Keratinocyte (primary cell): ENCODE measurements around the gene SLC34A3. TPM values are rescaled to one million over a fixed set of nuclear protein-coding genes. Genes with fewer than 3 reads are reported as not detected.

ENCODE experiments used
- DNase-seq: peaks from one replicate; pipeline ENCODE4 v3.0.0-alpha.2; 2011; ENCODE audit warnings: low read depth, missing footprints, low spot score
- FAIRE-seq: peaks from 2 replicates; lab custom pipeline; 2011; peaks lifted over from hg19 to GRCh38; lab: Jason Lieb, UNC
- H2AFZ ChIP-seq: 2 replicates; pipeline ENCODE4 v1.6.0; 2012; ENCODE audit warnings: low read length, control low read depth, inconsistent platforms; ENCODE audit not compliant: control insufficient read depth
- H3K27ac ChIP-seq: 2 replicates; pipeline ENCODE4 v1.5.1; 2011; ENCODE audit warnings: low read length; ENCODE audit not compliant: control insufficient read depth, insufficient read depth
- H3K27me3 ChIP-seq: 3 replicates; pipeline ENCODE4 v1.6.0; 2011; ENCODE audit warnings: low read length; ENCODE audit not compliant: control insufficient read depth, insufficient read depth; ENCODE audit errors: extremely low read depth
- H3K36me3 ChIP-seq, 2 experiments: 2 replicates in 1 of 2; 3 replicates in 1 of 2; pipeline ENCODE4 v1.5.1; 2011; ENCODE audit warnings: low read length in 2 of 2, mild to moderate bottlenecking in 1 of 2; ENCODE audit not compliant: control insufficient read depth in 2 of 2, insufficient read depth in 2 of 2; ENCODE audit errors: extremely low read depth in 1 of 2
- H3K4me1 ChIP-seq: 3 replicates; pipeline ENCODE4 v1.5.1; 2011; ENCODE audit warnings: low read length; ENCODE audit not compliant: control insufficient read depth, insufficient read depth; ENCODE audit errors: extremely low read depth
- H3K4me2 ChIP-seq: 3 replicates; pipeline ENCODE4 v1.6.0; 2011; ENCODE audit warnings: low read depth, low read length; ENCODE audit not compliant: control insufficient read depth, insufficient read depth; ENCODE audit errors: extremely low read depth
- H3K4me3 ChIP-seq, 3 experiments: fragments of 200-600 bp in 1 of 3; sonication (generic) in 1 of 3; 2 replicates in 2 of 3; 3 replicates in 1 of 3; pipeline ENCODE4 v1.5.1; 2011 to 2016; ENCODE audit warnings: low read length in 3 of 3, mild to moderate bottlenecking in 3 of 3, control low read depth in 2 of 3, inconsistent platforms in 1 of 3, low read depth in 1 of 3, mixed read lengths in 1 of 3, mixed run types in 1 of 3, moderate library complexity in 1 of 3; ENCODE audit not compliant: control insufficient read depth in 2 of 3, insufficient read depth in 2 of 3; ENCODE audit errors: extremely low read depth in 1 of 3
- H3K79me2 ChIP-seq: 2 replicates; pipeline ENCODE4 v1.6.0; 2012; ENCODE audit warnings: low read length; ENCODE audit not compliant: control insufficient read depth, insufficient read depth
- H3K9ac ChIP-seq: 3 replicates; pipeline ENCODE4 v1.6.0; 2011; ENCODE audit warnings: low read length; ENCODE audit not compliant: control insufficient read depth, insufficient read depth; ENCODE audit errors: extremely low read depth
- H3K9me1 ChIP-seq: 3 replicates; pipeline ENCODE4 v1.6.0; 2011; ENCODE audit warnings: low read length; ENCODE audit not compliant: control insufficient read depth, insufficient read depth; ENCODE audit errors: extremely low read depth
- H3K9me3 ChIP-seq: 2 replicates; pipeline ENCODE4 v1.5.1; 2012; ENCODE audit warnings: low read depth, low read length; ENCODE audit not compliant: control insufficient read depth
- H4K20me1 ChIP-seq: 3 replicates; pipeline ENCODE4 v1.6.0; 2011; ENCODE audit warnings: low read length; ENCODE audit not compliant: control insufficient read depth, insufficient read depth; ENCODE audit errors: extremely low read depth
- EZH2 ChIP-seq: IDR thresholded peaks from one replicate; pipeline ENCODE4 v1.6.1; 2012; ENCODE audit warnings: inconsistent platforms, mild to moderate bottlenecking, low read length, moderate library complexity
- dilution Hi-C: fragments of 300-500 bp; cut with MboI; formaldehyde crosslinking; loops from one replicate; pipeline ENCODE4 v1.7.0; 2020; ENCODE audit warnings: low sequenced_read_pairs; ENCODE audit not compliant: extremely low pct_ligation_motif_present
- polyA plus RNA-seq, 5 experiments: library from polyadenylated mRNA; depleted of rRNA in 3 of 5; stranded (reverse) in 3 of 5; stranded (forward) in 1 of 5; unstranded in 1 of 5; fragments of >200 nt; gene quantifications; 1 replicate in 1 of 5; 2 replicates in 3 of 5; 3 replicates in 1 of 5; pipeline versions ENCODE4 v1.2.1 to v1.2.3, GENCODE V29; 2011 to 2012; ENCODE audit warnings: missing spikeins in 2 of 5, low read depth in 1 of 5, low replicate concordance in 1 of 5
- TF ChIP-seq, protein P1 (sequence below), 3 experiments: IDR thresholded peaks in 1 of 3; conservative IDR thresholded peaks in 1 of 3; optimal IDR thresholded peaks in 1 of 3; 2 replicates in 2 of 3; 3 replicates in 1 of 3; pipeline versions ENCODE3 to v1.5.1; 2011; ENCODE audit warnings: low read length in 3 of 3, mild to moderate bottlenecking in 3 of 3, moderate library complexity in 2 of 3, control low read depth in 1 of 3, inconsistent platforms in 1 of 3; ENCODE audit not compliant: insufficient read depth in 2 of 3; ENCODE audit errors: extremely low read depth in 1 of 3

Gene SLC34A3
- polyA plus RNA-seq, 1 donor (not counting 4 experiments of a cell fraction or from before 2014, with no cell fraction given) = not detected

DNA sequence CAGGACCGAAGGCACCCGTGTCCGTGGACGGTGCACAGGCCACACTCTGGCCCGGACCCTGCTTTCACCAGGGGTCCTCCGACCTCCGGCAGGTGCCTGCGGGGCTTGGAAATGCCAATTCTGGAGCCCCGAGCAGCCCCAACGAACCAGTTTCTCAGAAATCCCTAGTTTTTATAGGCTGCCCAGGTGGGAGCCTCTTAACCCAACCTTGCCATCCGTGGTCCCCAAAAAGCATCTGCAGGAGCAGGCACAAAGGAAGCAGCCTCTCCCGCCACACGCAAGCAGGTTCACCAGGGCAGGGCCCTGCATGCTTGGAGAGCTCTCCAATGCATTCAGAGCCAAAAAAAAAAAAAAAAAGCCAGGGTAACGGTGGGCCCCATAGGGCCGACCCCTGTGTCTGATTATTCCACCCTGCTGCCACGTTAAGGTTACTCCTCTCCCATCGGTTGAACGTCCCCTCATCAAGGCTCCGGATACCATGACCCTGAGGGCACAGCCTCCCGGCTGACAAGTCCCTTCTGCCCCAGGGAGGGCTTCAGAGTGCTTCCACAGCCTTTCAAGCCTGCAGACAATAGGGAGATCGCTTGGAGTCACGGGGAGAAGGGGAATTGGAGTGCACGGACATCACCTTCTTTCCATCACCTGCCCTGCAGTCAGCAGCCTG lies 29.4 kb upstream of the SLC34A3 start:
- H3K4me1 ChIP-seq = peaks cover 39% of the 10 kb centered on the region
- H3K36me3 ChIP-seq = no peaks in the 10 kb centered on the region

DNA sequence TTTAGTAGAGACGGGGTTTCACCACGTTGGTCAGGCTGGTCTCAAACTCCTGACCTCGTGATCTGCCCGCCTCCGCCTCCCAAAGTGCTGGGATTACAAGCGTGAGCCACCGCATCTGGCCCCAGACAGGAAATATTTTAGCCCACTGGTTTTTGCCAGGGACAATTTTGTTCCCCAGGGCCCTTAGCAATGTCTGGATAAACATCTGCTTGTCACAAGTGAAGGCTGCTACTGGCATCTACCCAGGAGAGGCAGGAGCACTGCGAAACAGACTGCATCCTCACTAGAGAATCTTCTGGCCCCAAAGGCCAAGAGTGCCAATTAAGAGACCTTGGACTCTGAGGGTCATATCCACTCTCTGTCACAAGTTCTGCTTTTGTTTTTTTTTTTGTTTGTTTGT lies 27.7 kb upstream of the SLC34A3 start:
- H3K4me3 ChIP-seq = no peak overlapping the region
- no peaks in the 10 kb centered on the region for H3K9me3 ChIP-seq
- peaks cover 53% of the 10 kb centered on the region for H3K79me2 ChIP-seq
- peaks cover 42% of the 10 kb centered on the region for H3K4me1 ChIP-seq
- no peak overlapping the region for H3K27ac ChIP-seq
- dilution Hi-C loops = no loop called here
- no peak overlapping the region for H3K4me2 ChIP-seq
- H3K9me1 ChIP-seq = no peaks in the 10 kb centered on the region
- H3K36me3 ChIP-seq = peaks cover 0 to 3% of the 10 kb centered on the region in 2 experiments
- no peaks in the 10 kb centered on the region for H3K27me3 ChIP-seq
- DNase-seq (no peak), FAIRE-seq (no peak)
- no peak overlapping the region for H3K9ac ChIP-seq
- no peaks in the 10 kb centered on the region for H4K20me1 ChIP-seq
- TF ChIP-seq EZH2 = no peak
- no peak overlapping the region for H2AFZ ChIP-seq

More for the DNA sequence above, 29.4 kb upstream of the SLC34A3 start:
- FAIRE-seq = no peak
- H3K9me1 ChIP-seq = no peaks in the 10 kb centered on the region
- dilution Hi-C loops = no loop called here
- H2AFZ ChIP-seq = peak overlapping the region; percentile 71
- peak overlapping the region; percentile 47 for H3K27ac ChIP-seq
- peaks cover 2% of the 10 kb centered on the region for H4K20me1 ChIP-seq
- peaks cover 41% of the 10 kb centered on the region for H3K79me2 ChIP-seq
- H3K9me3 ChIP-seq = no peaks in the 10 kb centered on the region
- DNase-seq = no peak
- TF ChIP-seq, protein P1, sequence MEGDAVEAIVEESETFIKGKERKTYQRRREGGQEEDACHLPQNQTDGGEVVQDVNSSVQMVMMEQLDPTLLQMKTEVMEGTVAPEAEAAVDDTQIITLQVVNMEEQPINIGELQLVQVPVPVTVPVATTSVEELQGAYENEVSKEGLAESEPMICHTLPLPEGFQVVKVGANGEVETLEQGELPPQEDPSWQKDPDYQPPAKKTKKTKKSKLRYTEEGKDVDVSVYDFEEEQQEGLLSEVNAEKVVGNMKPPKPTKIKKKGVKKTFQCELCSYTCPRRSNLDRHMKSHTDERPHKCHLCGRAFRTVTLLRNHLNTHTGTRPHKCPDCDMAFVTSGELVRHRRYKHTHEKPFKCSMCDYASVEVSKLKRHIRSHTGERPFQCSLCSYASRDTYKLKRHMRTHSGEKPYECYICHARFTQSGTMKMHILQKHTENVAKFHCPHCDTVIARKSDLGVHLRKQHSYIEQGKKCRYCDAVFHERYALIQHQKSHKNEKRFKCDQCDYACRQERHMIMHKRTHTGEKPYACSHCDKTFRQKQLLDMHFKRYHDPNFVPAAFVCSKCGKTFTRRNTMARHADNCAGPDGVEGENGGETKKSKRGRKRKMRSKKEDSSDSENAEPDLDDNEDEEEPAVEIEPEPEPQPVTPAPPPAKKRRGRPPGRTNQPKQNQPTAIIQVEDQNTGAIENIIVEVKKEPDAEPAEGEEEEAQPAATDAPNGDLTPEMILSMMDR (optimal IDR thresholded peaks at IDR 0.05 in 1 of 3, IDR thresholded peaks at IDR 0.05 in 1 of 3, conservative IDR thresholded peaks at IDR 0.05 in 1 of 3; ENCODE audit: extremely low read depth in 1 of 3, insufficient read depth in 2 of 3, low read length in 3 of 3) = no peak
- no peak for TF ChIP-seq EZH2
- peak overlapping the region; percentile 93 for H3K4me2 ChIP-seq
- peak overlapping the region; percentile 64 to 81 (median 71) for H3K4me3 ChIP-seq
- H3K9ac ChIP-seq = peak overlapping the region; percentile 77
- no peaks in the 10 kb centered on the region for H3K27me3 ChIP-seq
